GM12872 (cell line): ENCODE measurements around the gene PCGF3.

Source experiments
- TF ChIP-seq, protein P1 (sequence below): IDR thresholded peaks from 3 replicates; pipeline ENCODE4 v1.5.1; 2011; ENCODE audit warnings: low read depth, mild to moderate bottlenecking, low read length, moderate library complexity; ENCODE audit not compliant: insufficient read depth

Gene PCGF3, protein sequence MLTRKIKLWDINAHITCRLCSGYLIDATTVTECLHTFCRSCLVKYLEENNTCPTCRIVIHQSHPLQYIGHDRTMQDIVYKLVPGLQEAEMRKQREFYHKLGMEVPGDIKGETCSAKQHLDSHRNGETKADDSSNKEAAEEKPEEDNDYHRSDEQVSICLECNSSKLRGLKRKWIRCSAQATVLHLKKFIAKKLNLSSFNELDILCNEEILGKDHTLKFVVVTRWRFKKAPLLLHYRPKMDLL

DNA sequence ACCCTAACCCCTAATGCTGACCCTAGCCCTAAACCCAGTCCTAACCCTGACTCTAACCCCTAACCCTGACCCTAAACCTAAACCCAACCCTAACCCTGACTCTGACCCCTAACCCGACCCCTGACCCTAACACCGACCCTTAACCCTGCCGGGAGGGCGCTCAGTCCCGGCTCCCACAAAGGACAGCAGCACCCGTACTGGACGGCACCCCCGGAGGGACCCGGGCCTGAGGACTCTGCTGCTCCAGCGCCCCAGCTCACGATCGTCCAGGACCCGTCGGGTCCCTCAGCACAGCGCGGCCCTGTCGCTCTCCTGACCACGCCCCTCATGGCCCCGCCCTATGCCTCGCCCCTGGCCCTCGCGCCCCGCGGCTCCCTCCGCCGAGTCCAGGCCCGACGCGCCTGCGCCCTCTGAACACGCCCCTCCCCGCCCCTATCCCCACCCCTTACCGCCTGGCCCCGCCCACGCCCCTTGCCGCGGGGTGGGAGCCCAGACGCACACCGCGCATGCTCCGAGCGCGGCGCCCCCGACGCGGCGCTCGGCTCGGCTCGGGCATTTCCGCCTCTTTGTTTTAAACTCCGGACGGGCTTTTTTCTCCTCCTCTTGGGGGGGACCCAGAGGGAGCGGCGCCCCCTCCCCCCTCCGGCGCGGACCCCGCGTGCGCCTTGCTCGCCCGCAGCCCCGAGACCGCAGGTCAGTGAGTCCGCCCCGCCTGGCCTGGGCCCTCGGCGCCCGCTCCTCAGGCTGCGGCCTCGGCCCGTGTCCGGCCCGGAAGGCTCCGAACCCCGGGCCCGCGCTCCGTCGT lies at the start of gene PCGF3:
PCGF3 (plus strand) TSS at position 555 of the 805 bp plus-strand sequence. CDS start 27,849 bp downstream, outside the sequence.
- TF ChIP-seq, protein P1, sequence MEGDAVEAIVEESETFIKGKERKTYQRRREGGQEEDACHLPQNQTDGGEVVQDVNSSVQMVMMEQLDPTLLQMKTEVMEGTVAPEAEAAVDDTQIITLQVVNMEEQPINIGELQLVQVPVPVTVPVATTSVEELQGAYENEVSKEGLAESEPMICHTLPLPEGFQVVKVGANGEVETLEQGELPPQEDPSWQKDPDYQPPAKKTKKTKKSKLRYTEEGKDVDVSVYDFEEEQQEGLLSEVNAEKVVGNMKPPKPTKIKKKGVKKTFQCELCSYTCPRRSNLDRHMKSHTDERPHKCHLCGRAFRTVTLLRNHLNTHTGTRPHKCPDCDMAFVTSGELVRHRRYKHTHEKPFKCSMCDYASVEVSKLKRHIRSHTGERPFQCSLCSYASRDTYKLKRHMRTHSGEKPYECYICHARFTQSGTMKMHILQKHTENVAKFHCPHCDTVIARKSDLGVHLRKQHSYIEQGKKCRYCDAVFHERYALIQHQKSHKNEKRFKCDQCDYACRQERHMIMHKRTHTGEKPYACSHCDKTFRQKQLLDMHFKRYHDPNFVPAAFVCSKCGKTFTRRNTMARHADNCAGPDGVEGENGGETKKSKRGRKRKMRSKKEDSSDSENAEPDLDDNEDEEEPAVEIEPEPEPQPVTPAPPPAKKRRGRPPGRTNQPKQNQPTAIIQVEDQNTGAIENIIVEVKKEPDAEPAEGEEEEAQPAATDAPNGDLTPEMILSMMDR = no peak

DNA sequence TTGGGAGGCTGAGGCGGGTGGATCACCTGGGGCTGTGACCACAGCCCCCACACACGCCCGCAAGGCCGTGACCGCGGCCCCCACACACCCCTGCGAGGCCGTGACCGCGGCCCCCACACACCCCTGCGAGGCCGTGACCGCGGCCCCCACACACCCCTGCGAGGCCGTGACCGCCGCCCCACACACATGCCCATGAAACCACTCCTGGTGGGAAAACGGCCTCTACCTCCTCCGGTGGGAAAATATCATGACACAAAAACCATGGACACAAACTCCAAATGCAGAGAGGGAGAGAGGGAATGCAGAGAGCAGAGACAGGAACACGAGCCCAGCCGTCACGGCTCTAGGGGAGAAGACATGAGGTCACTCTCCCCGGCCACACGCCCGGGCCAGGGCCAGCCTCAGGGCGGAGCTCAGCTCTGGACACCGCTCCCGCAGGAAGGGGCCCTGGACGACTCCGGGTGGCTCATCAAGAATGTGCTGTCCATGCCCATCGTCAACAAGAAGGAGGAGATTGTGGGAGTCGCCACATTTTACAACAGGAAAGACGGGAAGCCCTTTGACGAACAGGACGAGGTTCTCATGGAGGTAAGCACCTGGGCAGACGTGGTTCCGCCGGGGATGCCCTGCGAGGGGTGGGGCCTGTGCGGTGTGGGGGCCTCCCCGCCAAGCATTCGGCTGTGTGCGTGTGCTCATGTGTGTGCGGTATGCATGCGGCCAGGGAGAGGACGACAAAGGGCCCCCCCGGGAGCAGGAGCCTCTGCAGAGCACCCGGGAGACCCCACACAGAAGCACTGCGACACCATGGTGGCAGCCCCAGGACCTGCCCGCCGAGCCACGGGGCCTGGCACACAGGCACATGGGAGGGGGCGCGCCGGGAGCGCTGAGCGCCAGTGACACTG lies 48.9 kb upstream of the PCGF3 start:
- TF ChIP-seq, protein P1 = no peak

- TF ChIP-seq, protein P1 = no peak
These were observed 48.2 kb upstream of the PCGF3 start for GRCh38 chr4:657338-657833.

GRCh38 chr4:657834-658667 lies 47.6 kb upstream of the PCGF3 start:
- TF ChIP-seq, protein P1 = no peak

DNA sequence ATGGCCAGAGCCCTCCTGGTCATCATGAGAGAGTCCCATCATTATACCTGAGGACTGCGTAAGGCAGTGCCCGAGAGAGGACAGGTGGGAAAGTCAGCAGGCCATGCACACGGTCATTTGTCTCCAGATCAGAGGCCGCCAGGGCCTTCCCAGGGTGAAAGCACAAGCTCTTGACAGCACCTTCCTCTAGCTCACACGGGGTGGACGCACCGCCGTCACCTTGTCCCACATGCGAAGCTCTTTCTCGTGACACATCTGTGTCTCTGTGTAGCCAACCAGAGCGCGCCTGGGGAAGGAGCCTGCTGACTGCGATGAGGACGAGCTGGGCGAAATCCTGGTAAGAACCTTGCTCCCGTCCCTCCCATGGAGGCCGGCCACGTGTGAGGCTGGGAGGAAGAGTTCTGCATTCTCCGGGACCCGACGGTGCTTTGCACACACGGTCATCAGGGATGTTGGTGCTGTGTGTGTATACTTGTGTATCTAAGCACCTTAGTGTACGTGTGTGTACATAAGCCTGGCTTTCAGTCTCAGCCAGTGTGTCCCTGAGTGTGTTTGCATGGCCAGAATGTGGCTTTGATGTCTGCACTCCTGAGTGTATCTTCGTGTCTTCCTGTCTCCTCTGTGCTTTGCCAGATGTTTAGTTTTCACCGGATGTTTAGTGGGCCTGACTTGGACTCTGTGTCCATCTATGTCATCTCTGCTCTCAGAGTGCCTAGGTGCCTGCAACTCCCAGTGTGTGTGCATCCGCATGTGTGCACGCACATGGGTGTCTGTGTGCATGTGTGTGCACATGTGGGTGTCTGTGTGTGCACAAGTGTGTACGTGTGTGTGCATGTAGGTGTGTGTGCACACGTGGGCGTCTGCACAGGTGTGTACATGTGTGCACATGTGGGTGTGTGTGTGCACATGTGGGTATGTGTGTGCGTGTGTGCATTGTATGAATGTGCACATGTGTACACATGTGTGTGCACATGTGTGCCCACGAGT lies 46.7 kb upstream of the PCGF3 start:
- TF ChIP-seq, protein P1 = no peak

DNA sequence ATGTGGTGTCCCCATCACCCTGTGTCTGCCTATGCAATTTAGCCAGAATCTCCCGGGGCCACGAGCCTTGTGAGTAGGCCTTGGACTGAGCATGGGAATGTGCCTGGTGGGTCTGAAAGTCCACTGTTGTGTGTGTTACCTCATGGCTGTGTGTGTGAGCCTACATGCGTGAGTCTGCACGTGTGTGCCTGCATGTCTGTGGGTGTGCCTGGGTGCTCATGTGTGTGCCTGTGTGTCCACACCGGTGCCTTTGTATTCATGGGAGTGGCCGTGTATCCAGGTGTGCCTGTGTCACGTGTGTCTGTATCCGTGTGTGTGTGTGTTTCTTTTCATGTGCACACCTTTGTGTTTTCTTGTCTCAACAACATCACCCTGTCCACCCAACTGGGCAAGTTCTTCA lies 45.8 kb upstream of the PCGF3 start:
- TF ChIP-seq, protein P1 = no peak
